HAP-1 (cell line): ENCODE measurements around the gene ACTR3C.

Experiments
- DNase-seq, 2 experiments: peaks; one replicate each; pipeline ENCODE4 v3.0.0-alpha.2; 2016 to 2020; ENCODE audit warnings: low spot score in 2 of 2
- H3K27me3 ChIP-seq: fragments of 250-450 bp; sonication (Bioruptor Pico); 2 replicates; pipeline ENCODE4 v1.5.1; 2020; ENCODE audit warnings: low read depth, mild to moderate bottlenecking, moderate library complexity
- H3K36me3 ChIP-seq: fragments of 250-450 bp; sonication (Bioruptor Pico); replicated peaks from 2 replicates; pipeline ENCODE4 v1.5.1; 2020; ENCODE audit warnings: mild to moderate bottlenecking
- H3K4me1 ChIP-seq: fragments of 250-450 bp; sonication (Bioruptor Pico); 2 replicates; pipeline ENCODE4 v1.5.1; 2020; ENCODE audit warnings: mild to moderate bottlenecking
- H3K4me3 ChIP-seq: fragments of 250-450 bp; sonication (Bioruptor Pico); 2 replicates; pipeline ENCODE4 v1.5.1; 2020; ENCODE audit warnings: mild to moderate bottlenecking, moderate library complexity
- H3K9me3 ChIP-seq: fragments of 250-450 bp; sonication (Bioruptor Pico); 2 replicates; pipeline ENCODE4 v1.5.1; 2020; ENCODE audit warnings: mild to moderate bottlenecking, moderate library complexity
- in situ Hi-C: fragments of 300-500 bp; cut with MboI; formaldehyde crosslinking; loops from 3 replicates; pipeline ENCODE4 v1.14.3; 2020; ENCODE audit warnings: low sequenced_read_pairs, inconsistent platforms, mixed read lengths

Gene ACTR3C

GRCh38 chr7:150363872-150364271 is 40.5 kb upstream of the ACTR3C start:
- Histone ChIP-seq H3K27me3 (no peaks in the 10 kb centered on the region), H3K4me1 (peaks cover 18% of the 10 kb centered on the region)

GRCh38 chr7:150363370-150363769 is 40.0 kb upstream of the ACTR3C start:
- H3K9me3 ChIP-seq = no peaks in the 10 kb centered on the region
- peaks cover 18% of the 10 kb centered on the region for H3K4me1 ChIP-seq
- no peaks in the 10 kb centered on the region for H3K36me3 ChIP-seq
- no peak for DNase-seq
- in situ Hi-C loops = no loop called here
- H3K4me3 ChIP-seq = no peak overlapping the region
- no peaks in the 10 kb centered on the region for H3K27me3 ChIP-seq

More at GRCh38 chr7:150363872-150364271, 40.5 kb upstream of the ACTR3C start:
- Histone ChIP-seq H3K36me3 (no peaks in the 10 kb centered on the region), H3K4me3 (no peak overlapping the region), H3K9me3 (no peaks in the 10 kb centered on the region)
- in situ Hi-C loops = no loop called here
- DNase-seq = no peak

GRCh38 chr7:150361807-150362621 is 38.7 kb upstream of the ACTR3C start:
- no peak for DNase-seq

GRCh38 chr7:150361402-150361801 is 38.1 kb upstream of the ACTR3C start:
- Histone ChIP-seq H3K27me3 (no peaks in the 10 kb centered on the region), H3K4me3 (no peak overlapping the region), H3K36me3 (no peaks in the 10 kb centered on the region), H3K4me1 (peaks cover 9% of the 10 kb centered on the region), H3K9me3 (no peaks in the 10 kb centered on the region)
- DNase-seq = no peak
- in situ Hi-C loops = no loop called here

More at GRCh38 chr7:150361807-150362621, 38.7 kb upstream of the ACTR3C start:
- Histone ChIP-seq H3K36me3 (no peaks in the 10 kb centered on the region), H3K4me3 (no peak overlapping the region), H3K27me3 (no peaks in the 10 kb centered on the region), H3K4me1 (peaks cover 9% of the 10 kb centered on the region), H3K9me3 (no peaks in the 10 kb centered on the region)
- in situ Hi-C loops = no loop called here

GRCh38 chr7:150360363-150361058 is 37.2 kb upstream of the ACTR3C start:
- in situ Hi-C loops = no loop called here

GRCh38 chr7:150359622-150360362 is 36.4 kb upstream of the ACTR3C start:
- H3K4me3 ChIP-seq = no peak overlapping the region
- in situ Hi-C loops = no loop called here
- no peaks in the 10 kb centered on the region for H3K27me3 ChIP-seq
- no peaks in the 10 kb centered on the region for H3K36me3 ChIP-seq
- H3K9me3 ChIP-seq = no peaks in the 10 kb centered on the region
- peaks cover 9% of the 10 kb centered on the region for H3K4me1 ChIP-seq
- no peak for DNase-seq

More at GRCh38 chr7:150360363-150361058, 37.2 kb upstream of the ACTR3C start:
- H3K27me3 ChIP-seq = no peaks in the 10 kb centered on the region
- peak in 1 of 2 experiments; percentile 49 for DNase-seq
- no peaks in the 10 kb centered on the region for H3K9me3 ChIP-seq
- H3K36me3 ChIP-seq = no peaks in the 10 kb centered on the region
- H3K4me1 ChIP-seq = peaks cover 9% of the 10 kb centered on the region
- H3K4me3 ChIP-seq = no peak overlapping the region

- H3K27me3 ChIP-seq = no peaks in the 10 kb centered on the region
- H3K36me3 ChIP-seq = no peaks in the 10 kb centered on the region
- no peaks in the 10 kb centered on the region for H3K9me3 ChIP-seq
- in situ Hi-C loops = no loop called here
- H3K4me3 ChIP-seq = no peak overlapping the region
- peaks cover 9% of the 10 kb centered on the region for H3K4me1 ChIP-seq
- DNase-seq = no peak
Measured at GRCh38 chr7:150358988-150359621, 35.8 kb upstream of the ACTR3C start.

- no peaks in the 10 kb centered on the region for H3K27me3 ChIP-seq
- in situ Hi-C loops = no loop called here
- DNase-seq = no peak
- H3K36me3 ChIP-seq = no peaks in the 10 kb centered on the region
- peaks cover 9% of the 10 kb centered on the region for H3K4me1 ChIP-seq
- H3K9me3 ChIP-seq = no peaks in the 10 kb centered on the region
- no peak overlapping the region for H3K4me3 ChIP-seq
Measured at GRCh38 chr7:150358433-150358832, 35.1 kb upstream of the ACTR3C start.

GRCh38 chr7:150357771-150358427 is 34.6 kb upstream of the ACTR3C start:
- Histone ChIP-seq H3K36me3 (no peaks in the 10 kb centered on the region), H3K27me3 (no peaks in the 10 kb centered on the region), H3K9me3 (no peaks in the 10 kb centered on the region), H3K4me1 (peaks cover 9% of the 10 kb centered on the region), H3K4me3 (no peak overlapping the region)
- in situ Hi-C loops = no loop called here
- no peak for DNase-seq

- Histone ChIP-seq H3K4me3 (no peak overlapping the region), H3K9me3 (no peaks in the 10 kb centered on the region), H3K27me3 (no peaks in the 10 kb centered on the region), H3K4me1 (peaks cover 9% of the 10 kb centered on the region), H3K36me3 (no peaks in the 10 kb centered on the region)
- no peak for DNase-seq
- in situ Hi-C loops = no loop called here
Measured at GRCh38 chr7:150357270-150357669, 33.9 kb upstream of the ACTR3C start.

- in situ Hi-C loops = no loop called here
- no peaks in the 10 kb centered on the region for H3K9me3 ChIP-seq
- no peaks in the 10 kb centered on the region for H3K36me3 ChIP-seq
- peak; percentile 35 to 46 for DNase-seq
- peaks cover 3% of the 10 kb centered on the region; the same call in 1 of the 2 replicates for H3K27me3 ChIP-seq
- peaks cover 9% of the 10 kb centered on the region for H3K4me1 ChIP-seq
- H3K4me3 ChIP-seq = no peak overlapping the region
Measured at GRCh38 chr7:150356265-150356897, 33.0 kb upstream of the ACTR3C start.

GRCh38 chr7:150355666-150356059 is 32.3 kb upstream of the ACTR3C start:
- peaks cover 6% of the 10 kb centered on the region; the same call in 1 of the 2 replicates for H3K27me3 ChIP-seq
- H3K36me3 ChIP-seq = no peaks in the 10 kb centered on the region
- no peak for DNase-seq
- in situ Hi-C loops = no loop called here
- H3K9me3 ChIP-seq = no peaks in the 10 kb centered on the region
- H3K4me1 ChIP-seq = peaks cover 6% of the 10 kb centered on the region
- H3K4me3 ChIP-seq = no peak overlapping the region
